GM21528 (cell line): ENCODE data around the gene PPP1R3D.
"Not testable (repeated sequence)": the region's sequence is repeated elsewhere in the genome, so short reads cannot be mapped to it uniquely, and the experiment has no call there.

ENCODE experiments used
- ATAC-seq: cut with Tn5 transposase; IDR thresholded peaks from one replicate; pipeline ENCODE4 v1.9.1; 2021; ENCODE audit warnings: mild to moderate bottlenecking, moderate library complexity; ENCODE audit not compliant: unreplicated experiment, low FRiP score

The PPP1R3D gene

GRCh38 chr20:59925899-59926298 lies 14.2 kb downstream of the PPP1R3D start:
- no peak for ATAC-seq

DNA sequence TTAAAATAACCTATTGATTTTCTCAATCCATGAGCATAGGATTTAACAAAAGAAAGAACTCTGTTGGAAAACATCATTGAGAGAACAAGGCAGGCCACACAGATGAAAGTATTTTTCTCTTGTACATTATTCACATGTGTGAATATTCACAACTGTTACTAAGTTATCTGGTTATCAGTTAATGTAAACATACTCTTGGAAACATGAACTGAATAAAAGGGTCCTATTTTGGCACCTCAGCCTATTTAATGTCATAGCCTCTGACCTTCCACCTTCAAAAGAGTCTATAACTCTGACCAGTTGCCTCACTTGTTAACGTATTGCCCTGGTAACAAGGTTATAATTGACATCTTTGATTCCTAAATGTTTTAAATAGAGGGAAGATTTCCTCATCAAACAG lies 14.7 kb downstream of the PPP1R3D start:
- ATAC-seq = no peak

- no peak for ATAC-seq
Measured at GRCh38 chr20:59923514-59923913, 16.6 kb downstream of the PPP1R3D start.

- ATAC-seq = no peak
Measured at GRCh38 chr20:59920944-59921343, 19.2 kb downstream of the PPP1R3D start.

DNA sequence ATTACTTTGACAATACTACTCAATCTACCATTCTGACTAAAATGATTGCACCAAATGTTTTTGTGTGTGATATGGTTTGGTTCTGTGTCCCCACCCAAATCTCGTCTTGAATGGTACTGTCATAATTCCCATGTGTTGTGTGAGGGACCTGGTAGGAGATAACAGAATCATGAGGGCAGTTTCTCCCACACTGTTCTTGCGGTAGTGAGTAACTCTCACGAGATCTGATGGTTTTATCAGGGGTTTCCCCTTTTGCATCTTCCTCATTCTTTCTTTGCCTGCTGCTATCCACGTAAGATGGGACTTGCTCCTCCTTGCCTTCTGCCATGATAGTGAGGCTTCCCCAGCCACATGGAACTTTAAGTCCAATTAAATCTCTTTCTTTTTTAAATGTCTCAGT lies 27.5 kb downstream of the PPP1R3D start:
- no peak for ATAC-seq

DNA sequence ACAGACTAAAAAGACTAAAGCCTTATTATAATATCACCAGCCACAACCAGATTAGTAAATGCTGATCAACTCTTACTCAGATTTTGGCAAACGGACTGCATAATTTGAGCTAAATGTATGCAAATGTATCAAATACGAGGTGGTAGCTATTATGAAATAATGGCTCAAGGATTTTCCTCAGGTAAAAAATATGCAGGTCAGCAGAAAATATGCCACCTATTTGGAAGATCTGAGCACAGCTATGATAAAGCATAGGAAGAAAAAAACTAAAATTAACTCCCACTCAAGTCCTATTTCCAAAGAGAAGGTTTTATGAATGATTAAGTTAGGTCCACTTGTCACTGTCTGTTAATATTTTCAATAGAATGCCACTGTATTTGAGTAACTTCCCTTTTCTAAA lies 29.1 kb downstream of the PPP1R3D start:
- no peak for ATAC-seq

DNA sequence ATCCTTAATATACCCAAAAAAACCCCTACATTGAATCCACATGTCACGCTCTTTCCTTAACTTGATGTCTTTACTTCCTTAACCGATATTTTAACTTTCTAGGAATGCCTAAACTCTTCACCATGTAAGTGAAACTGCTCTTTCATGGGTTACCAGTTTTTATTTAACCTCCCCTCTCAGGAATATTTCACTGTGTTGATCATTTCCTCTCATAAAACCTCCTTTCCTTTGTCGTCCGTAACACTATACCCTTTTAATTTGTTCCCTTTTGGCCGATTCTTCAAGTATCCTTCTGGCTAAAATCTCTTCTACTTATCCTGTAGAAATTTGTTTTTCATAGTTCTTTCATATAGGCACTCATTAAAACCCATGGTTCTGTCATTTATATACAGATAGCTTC lies 31.2 kb downstream of the PPP1R3D start:
- ATAC-seq = no peak

GRCh38 chr20:59903621-59904020 lies 36.5 kb downstream of the PPP1R3D start:
- ATAC-seq = no peak

DNA sequence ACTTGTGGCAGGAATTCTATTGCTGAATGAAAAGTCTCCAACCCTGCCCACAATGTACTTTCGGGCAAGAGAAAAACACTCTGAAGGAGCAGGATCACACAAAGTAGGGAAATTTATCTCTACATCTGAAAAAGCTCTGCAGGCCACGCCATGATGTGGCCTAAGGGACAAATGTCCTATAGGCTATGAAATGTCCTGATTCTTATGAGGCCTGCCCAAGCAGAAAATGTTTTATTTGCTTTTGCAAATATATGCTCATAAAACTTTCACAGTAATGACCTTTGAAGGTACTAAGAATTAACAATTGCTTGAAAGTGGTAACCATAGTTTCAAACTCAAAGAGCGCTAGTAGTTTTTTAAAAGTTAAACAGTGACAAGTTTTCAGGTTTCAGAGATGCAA lies 37.6 kb downstream of the PPP1R3D start:
- no peak for ATAC-seq

GRCh38 chr20:59895908-59896307 lies 44.2 kb downstream of the PPP1R3D start:
- no peak for ATAC-seq

GRCh38 chr20:59891581-59891980 lies 48.5 kb downstream of the PPP1R3D start:
- ATAC-seq = no peak

DNA sequence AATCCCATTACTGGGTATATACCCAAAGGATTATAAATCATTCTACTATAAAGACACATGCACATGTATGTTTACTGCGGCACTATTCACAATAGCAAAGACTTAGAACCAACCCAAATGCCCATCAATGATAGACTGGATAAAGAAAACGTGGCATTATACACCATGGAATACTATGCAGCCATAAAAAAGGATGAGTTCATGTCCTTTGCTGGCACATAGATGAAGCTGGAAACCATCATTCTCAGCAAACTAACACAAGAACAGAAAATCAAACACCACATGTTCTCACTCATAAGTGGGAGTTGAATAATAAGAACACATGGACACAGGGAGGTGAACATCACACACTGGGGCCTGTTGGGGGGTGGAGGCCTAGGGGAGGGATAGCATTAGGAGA lies 50.1 kb downstream of the PPP1R3D start:
- ATAC-seq = not testable (repeated sequence)

- ATAC-seq = no peak
Measured at GRCh38 chr20:59888050-59888449, 52.1 kb downstream of the PPP1R3D start.
